H1 (cell line): ENCODE data around the gene CNOT2.

Source experiments
- CHD1 ChIP-seq: IDR thresholded peaks from 2 replicates; pipeline ENCODE4 v1.6.1; 2012; ENCODE audit warnings: low read depth, low read length, improper control_type of control experiment
- CHD2 ChIP-seq: IDR thresholded peaks from 2 replicates; pipeline ENCODE4 v1.6.1; 2012; ENCODE audit warnings: low read length, improper control_type of control experiment
- CTCF ChIP-seq, 3 experiments: IDR thresholded peaks; 1 replicate in 2 of 3; 2 replicates in 1 of 3; pipeline versions ENCODE4 v1.5.1 to v1.6.1; 2011; ENCODE audit warnings: low read length in 3 of 3, mild to moderate bottlenecking in 3 of 3, inconsistent platforms in 2 of 3, low read depth in 1 of 3, moderate library complexity in 1 of 3; ENCODE audit not compliant: insufficient read depth in 1 of 3; ENCODE audit errors: control extremely low read depth in 1 of 3
- EP300 ChIP-seq, 2 experiments: IDR thresholded peaks; 1 replicate in 1 of 2; 2 replicates in 1 of 2; pipeline ENCODE4 v1.6.1; 2011 to 2012; ENCODE audit warnings: low read depth in 2 of 2, low read length in 2 of 2, mild to moderate bottlenecking in 2 of 2, borderline replicate concordance in 1 of 2, inconsistent platforms in 1 of 2, moderate library complexity in 1 of 2
- EZH2 ChIP-seq: fragments of 200-600 bp; sonication (generic); IDR thresholded peaks from 2 replicates; pipeline ENCODE4 v1.7.1; 2012; ENCODE audit warnings: low read depth, mild to moderate bottlenecking, moderate library complexity, low read length, inconsistent platforms; ENCODE audit not compliant: severe bottlenecking
- GABPA ChIP-seq: IDR thresholded peaks from 2 replicates; pipeline ENCODE4 v1.6.1; 2011; ENCODE audit warnings: mild to moderate bottlenecking, low read length, moderate library complexity, borderline replicate concordance; ENCODE audit not compliant: insufficient read depth
- HDAC2 ChIP-seq, 2 experiments: fragments of 300-600 bp in 1 of 2; sonication (generic) in 1 of 2; IDR thresholded peaks; 2 replicates each; pipeline ENCODE4 v1.6.1; 2011 to 2012; ENCODE audit warnings: low read depth in 2 of 2, low read length in 2 of 2, mild to moderate bottlenecking in 2 of 2, moderate library complexity in 2 of 2, borderline replicate concordance in 1 of 2, inconsistent platforms in 1 of 2
- POLR2A ChIP-seq, 2 experiments: IDR thresholded peaks; 1 replicate in 1 of 2; 2 replicates in 1 of 2; pipeline ENCODE4 v1.6.1; 2011; ENCODE audit warnings: low read depth in 2 of 2, low read length in 2 of 2, mild to moderate bottlenecking in 2 of 2; ENCODE audit errors: control extremely low read depth in 1 of 2
- POLR2AphosphoS5 ChIP-seq: IDR thresholded peaks from 2 replicates; pipeline ENCODE4 v1.6.1; 2011; ENCODE audit warnings: low read depth, low read length
- SIN3A ChIP-seq, 2 experiments: IDR thresholded peaks in 1 of 2; conservative IDR thresholded peaks in 1 of 2; 2 replicates each; pipeline ENCODE4 v1.6.1; 2011 to 2012; ENCODE audit warnings: low read length in 2 of 2, improper control_type of control experiment in 1 of 2, low read depth in 1 of 2, mild to moderate bottlenecking in 1 of 2

GRCh38 chr12:70359458-70360197, 116.4 kb downstream of the CNOT2 start:
- TF ChIP-seq EZH2: no peak
- TF ChIP-seq POLR2AphosphoS5: no peak
- TF ChIP-seq POLR2A (IDR thresholded peaks at IDR 0.05; ENCODE audit: control extremely low read depth in 1 of 2, low read depth in 2 of 2, low read length in 2 of 2): no peak
- TF ChIP-seq CTCF (IDR thresholded peaks at IDR 0.05; ENCODE audit: control extremely low read depth in 1 of 3, insufficient read depth in 1 of 3, low read depth in 1 of 3, low read length in 3 of 3): no peak
- no peak for TF ChIP-seq CHD2
- TF ChIP-seq HDAC2 (IDR thresholded peaks at IDR 0.05; ENCODE audit: borderline replicate concordance in 1 of 2, low read depth in 2 of 2, low read length in 2 of 2): no peak
- TF ChIP-seq EP300 (IDR thresholded peaks at IDR 0.05; ENCODE audit: borderline replicate concordance in 1 of 2, low read depth in 2 of 2, low read length in 2 of 2): no peak
- TF ChIP-seq GABPA: no peak
- no peak for TF ChIP-seq SIN3A (conservative IDR thresholded peaks at IDR 0.05 in 1 of 2, IDR thresholded peaks at IDR 0.05 in 1 of 2; ENCODE audit: low read depth in 1 of 2, low read length in 2 of 2)
- TF ChIP-seq CHD1: no peak
